ENCODE results near the gene DGLUCY.
"Not testable (repeated sequence)": the region's sequence is repeated elsewhere in the genome, so short reads cannot be mapped to it uniquely, and the experiment has no call there.

The DGLUCY gene

DNA sequence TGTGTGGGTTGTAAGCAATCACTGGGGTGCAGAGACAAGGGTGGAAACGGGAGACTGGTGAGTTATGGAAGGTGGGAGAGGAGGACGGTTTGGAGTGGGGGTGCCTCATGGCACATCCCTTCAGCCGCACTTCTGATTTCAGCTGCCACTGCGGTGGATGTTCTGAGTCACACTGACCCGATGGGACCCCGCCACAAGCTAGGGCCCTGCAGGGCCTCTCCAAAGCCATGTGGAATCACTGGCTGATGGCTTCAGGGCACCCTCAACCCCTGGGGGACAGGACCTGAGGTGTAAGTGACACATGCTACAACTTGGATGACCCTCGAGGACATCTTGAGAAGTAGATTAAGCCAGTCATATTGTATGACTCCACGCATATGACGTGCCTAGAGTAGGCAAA lies 77.0 kb downstream of the DGLUCY start:
- Histone ChIP-seq H3K27ac (no peak overlapping the region), H3K4me3 (no peak overlapping the region)

DNA sequence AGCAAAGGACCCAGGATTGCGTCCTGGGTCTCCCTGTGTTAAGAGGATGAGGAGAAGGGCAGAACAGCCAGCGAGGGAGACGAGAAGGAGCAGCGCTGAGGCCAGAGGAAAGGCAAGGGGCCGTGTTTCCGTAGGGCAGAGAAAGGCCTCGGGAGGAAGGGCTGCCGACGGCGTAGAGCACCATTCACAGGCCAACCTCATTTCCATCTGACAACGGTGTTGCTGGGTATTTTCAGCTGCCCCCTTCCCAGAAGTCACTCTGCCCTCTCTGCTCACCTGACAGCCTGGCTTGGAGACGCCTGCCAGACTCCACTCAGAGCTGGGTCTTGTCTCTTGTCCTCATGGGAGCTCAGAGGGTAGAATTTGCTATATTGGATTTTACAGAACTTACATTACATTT lies 79.2 kb downstream of the DGLUCY start:
- Histone ChIP-seq H3K4me3 (no peak overlapping the region), H3K27ac (no peak overlapping the region)

DNA sequence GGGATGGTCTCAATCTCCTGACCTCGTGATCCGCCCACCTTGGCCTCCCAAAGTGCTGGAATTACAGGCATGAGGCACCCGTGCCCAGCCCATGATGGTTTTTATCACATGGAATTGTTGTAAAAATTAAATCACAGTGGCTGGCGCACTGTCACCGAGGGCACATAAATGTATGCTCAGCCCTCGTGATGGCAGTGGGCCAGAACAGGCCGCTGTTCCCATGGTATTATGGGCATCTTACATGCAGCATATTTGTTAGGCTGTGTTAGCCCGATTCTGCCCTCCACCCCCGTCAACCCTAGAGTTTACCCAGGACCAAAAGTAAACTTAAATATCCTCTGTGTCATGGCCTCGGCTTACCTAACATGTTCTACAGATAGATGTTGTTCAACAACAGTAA lies 82.0 kb downstream of the DGLUCY start:
- Histone ChIP-seq H3K4me3 (no peak overlapping the region), H3K27ac (no peak overlapping the region)

DNA sequence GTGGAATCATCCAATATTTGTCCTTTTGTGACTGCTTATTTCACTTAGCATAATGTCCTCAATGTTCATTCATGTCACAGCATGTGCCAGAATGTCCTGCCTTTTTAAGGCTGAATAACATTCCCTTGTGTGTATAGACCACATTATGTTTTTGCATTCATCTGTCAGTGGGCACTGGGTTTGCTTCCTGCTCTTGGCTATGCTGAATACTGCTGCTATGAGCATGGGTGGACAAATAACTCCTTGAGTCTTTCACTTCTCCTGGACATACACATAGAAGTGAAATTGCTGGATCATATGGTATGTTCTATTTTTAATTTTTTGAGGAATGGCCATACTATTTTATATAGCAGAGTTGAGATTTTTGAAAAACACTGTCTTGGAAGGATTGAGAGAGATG lies 83.8 kb downstream of the DGLUCY start:
- no peak overlapping the region for H3K27ac ChIP-seq
- no peak overlapping the region for H3K4me3 ChIP-seq

DNA sequence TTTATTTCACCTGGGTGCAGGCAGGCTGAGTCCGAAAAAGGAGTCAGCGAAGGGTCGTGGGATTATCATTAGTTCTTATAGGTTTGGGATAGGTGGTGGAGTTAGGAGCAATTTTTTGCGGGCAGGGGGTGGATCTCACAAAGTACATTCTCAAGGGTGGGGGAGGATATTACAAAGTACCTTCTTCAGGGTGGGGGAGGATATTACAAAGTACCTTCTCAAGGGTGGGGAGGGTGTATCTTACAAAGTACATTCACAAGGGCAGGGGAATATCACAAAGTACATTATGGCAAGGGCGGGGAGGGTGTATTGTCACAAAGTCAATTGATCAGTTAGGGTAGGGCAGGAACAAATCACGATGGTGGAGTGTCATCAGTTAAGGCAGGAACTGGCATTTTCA lies 86.9 kb downstream of the DGLUCY start:
- H3K27ac ChIP-seq, result peak overlapping the region in 5 of 21 experiments; percentile 45 to 83 (median 63)
- not testable (repeated sequence) for H3K4me3 ChIP-seq

DNA sequence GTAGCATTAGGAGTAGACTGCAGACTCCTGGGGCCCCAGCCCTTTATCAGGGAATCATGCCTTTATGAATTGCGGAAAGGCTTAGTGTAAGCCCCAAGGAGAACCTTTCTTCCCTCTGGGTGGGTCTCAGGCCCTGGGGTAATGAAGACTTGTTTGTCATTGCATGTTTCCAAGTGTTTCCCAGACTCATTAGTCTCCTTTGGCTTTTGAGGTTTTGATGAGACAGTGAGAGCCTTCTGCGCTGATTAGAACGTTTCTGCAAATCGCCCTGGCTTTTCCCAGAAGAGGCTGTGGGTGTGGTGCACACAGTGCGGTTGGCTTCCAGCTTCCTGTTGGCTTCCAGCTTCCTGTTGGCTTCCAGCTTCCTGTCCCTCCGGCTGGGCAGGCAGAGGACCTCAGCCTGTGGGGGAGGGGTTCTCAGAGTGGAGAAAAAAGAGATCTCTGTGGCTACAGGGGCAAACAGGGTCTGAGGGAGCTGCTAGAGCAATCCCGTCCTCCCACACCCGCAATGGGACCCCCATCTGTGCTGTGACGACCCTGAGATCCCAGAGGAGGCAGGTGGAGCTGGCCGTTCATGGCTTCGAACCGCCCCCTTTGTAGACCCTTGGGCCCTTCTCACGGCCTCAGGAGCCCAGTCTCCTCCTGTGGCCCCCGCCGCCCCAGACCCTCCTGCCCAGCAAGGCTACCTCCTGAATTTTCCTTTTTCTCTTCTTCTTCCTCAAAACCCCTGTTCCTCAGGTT lies 88.5 kb downstream of the DGLUCY start:
- Histone ChIP-seq H3K4me3 (no peak overlapping the region), H3K27ac (peak overlapping the region in 19 of 21 experiments; percentile 30 to 83 (median 65))

DNA sequence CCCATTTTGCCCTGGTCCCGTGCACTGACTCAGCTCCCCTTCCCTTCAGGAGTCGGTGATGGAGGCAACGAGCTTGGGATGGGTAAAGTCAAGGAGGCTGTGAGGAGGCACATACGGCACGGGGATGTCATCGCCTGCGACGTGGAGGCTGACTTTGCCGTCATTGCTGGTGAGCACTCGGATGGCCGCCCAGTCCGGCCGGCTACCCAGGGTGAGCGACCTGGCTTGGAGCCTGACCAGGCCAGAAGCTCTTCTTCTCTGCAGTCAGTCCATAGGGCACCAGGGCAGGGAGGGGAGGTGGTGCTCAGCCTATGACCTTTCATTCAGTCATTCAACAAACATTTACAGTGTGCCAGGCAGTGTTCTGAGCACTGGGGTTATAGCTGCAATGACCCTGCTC lies 90.8 kb downstream of the DGLUCY start:
- H3K4me3 ChIP-seq, result no peak overlapping the region

DNA sequence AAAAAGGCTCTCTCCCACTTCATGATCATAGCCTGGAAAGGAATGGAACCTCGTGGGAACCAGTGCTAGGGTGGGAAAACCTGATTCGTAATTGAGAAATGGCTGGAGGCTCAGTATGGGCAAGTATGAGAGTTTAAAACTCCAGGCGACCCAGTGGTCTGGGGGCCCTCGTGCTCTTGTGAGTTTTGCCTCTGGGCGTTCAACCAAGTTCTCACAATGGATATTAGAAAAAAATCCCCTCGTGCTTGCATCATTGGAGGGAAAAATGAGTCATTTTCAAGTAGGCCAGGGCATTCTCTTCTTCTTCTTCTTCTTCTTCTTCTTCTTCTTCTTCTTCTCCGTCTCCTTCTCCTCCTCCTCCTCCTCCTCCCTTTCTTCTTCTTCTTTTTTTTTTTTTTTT lies 91.6 kb downstream of the DGLUCY start:
- Histone ChIP-seq H3K27ac (peak overlapping the region in 5 of 21 experiments; percentile 7 to 66 (median 48)), H3K4me3 (no peak overlapping the region)

More for the DNA sequence above, 90.8 kb downstream of the DGLUCY start:
- peak overlapping the region in 4 of 21 experiments; percentile 7 to 66 (median 12) for H3K27ac ChIP-seq

DNA sequence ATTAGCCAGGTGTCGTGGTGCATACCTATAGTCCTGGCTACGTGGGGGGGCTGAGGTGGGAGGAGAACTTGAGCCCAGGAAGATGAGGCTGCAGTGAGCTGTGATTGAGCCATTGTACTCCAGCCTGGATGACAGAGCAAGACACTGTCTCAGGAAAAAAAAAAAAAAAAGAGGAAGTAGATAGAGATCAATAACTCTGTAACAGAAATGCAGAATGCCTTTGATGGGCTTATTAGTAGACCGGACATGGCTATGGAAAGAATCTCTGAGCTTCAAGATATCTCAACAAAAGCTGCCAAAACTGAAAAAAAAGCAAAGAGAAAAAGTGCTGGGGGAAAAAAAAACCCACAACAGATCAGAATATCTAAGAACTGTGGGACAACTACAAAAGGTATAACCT lies 93.1 kb downstream of the DGLUCY start:
- H3K4me3 ChIP-seq, result no peak overlapping the region
- peak overlapping the region in 2 of 21 experiments; percentile 22 to 26 for H3K27ac ChIP-seq

DNA sequence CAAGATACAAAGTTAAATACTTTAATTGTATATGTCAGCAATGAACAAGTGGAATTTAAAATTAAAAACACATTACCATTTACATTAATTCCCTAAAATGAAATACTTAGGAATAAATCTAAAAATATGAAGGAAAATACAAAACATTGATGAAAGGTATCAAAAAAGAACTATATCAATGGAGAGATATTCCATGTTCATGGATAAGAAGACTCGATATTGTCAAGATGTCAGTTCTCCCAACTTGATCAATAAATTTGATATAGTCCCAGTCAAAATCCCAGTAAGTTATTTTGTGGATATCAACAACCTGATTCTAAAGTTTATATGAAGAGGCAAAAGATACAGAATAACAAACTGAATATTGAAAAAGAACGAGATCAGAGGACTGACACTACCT lies 97.1 kb downstream of the DGLUCY start:
- H3K4me3 ChIP-seq, result no peak overlapping the region
- H3K27ac ChIP-seq, result no peak overlapping the region

DNA sequence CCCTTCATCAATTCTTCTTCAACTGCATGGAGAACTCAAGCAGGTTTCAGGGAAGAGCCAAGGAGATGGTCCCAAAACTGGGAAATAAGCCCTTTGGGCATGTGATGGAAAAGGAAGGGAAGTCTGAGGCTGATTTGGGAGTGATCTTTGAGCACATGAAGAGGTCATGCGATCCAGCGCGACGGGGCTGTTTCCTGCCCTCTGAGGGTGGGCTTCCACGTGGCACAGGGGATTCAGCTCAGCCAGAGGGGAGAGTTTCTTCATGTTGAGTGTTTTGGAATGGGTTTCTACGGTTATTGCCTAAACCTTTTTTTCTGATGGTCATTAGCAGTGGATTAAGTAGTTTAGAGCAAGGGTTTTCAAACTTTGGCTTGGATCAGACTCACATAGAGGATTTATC lies 100.4 kb downstream of the DGLUCY start:
- H3K4me3 ChIP-seq, result no peak overlapping the region
- H3K27ac ChIP-seq, result peak overlapping the region in 1 of 21 experiments; percentile 14

DNA sequence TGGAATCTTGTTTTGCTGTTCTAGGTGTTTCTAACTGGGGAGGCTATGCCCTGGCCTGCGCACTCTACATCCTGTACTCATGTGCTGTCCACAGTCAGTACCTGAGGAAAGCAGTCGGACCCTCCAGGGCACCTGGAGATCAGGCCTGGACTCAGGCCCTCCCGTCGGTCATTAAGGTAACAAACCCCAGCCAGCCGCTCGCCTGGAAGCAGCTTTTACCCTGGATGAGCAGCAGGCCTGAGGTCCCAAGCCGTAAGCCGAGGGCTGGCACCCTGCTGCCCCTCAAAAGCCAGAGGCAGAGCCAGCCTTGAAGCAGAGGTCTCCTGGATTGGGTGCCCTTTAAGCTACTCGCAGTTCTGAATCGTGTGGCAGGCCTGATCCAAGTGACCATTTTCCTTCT lies 101.5 kb downstream of the DGLUCY start:
- H3K4me3 ChIP-seq, result no peak overlapping the region
- no peak overlapping the region for H3K27ac ChIP-seq

DNA sequence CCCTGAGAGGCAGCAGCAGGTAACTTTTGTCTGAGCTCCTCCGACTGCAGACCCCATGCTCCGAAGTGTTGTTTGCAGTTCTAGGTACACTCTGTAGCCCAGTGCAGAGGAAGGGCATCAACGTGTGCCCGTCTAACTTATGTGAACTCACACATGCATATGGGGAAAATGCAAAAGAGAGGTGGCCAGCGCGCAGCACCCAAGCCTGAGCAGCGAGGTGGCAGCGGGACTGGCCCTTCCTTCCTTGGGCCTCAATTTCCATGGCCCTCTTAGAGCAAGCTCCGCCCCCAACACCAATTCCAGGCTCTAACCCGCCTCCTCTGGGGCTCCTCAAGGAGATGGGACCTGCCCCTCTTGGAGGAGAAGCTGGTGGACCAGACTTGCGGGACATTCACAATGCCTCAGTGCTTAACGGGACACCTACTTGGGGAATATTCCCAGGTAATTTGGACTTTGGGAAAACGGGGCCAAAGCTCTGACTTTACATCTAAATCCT lies 102.9 kb downstream of the DGLUCY start:
- peak overlapping the region in 1 of 21 experiments; percentile 84 for H3K27ac ChIP-seq
- no peak overlapping the region for H3K4me3 ChIP-seq

DNA sequence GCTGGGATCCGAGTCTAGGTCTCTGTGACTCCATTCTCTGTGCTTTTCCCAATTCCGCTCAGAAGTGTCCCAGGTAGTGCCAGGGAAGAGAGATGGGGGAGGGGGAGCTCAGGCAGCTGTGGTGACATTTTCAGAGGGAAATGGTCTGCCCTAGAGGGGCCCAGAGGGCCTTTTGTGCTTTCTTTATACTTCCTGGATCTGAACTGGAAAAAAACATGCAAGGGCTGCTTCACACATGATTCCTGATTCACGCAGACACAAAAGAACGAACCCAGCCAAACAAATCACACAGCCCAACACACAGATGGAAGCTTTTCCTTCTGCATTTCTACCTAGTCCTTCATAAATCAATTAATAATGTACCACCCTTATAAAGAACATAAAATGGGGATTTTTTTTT lies 104.1 kb downstream of the DGLUCY start:
- H3K27ac ChIP-seq, result peak overlapping the region in 12 of 21 experiments; percentile 8 to 87 (median 71)
- no peak overlapping the region for H3K4me3 ChIP-seq

DNA sequence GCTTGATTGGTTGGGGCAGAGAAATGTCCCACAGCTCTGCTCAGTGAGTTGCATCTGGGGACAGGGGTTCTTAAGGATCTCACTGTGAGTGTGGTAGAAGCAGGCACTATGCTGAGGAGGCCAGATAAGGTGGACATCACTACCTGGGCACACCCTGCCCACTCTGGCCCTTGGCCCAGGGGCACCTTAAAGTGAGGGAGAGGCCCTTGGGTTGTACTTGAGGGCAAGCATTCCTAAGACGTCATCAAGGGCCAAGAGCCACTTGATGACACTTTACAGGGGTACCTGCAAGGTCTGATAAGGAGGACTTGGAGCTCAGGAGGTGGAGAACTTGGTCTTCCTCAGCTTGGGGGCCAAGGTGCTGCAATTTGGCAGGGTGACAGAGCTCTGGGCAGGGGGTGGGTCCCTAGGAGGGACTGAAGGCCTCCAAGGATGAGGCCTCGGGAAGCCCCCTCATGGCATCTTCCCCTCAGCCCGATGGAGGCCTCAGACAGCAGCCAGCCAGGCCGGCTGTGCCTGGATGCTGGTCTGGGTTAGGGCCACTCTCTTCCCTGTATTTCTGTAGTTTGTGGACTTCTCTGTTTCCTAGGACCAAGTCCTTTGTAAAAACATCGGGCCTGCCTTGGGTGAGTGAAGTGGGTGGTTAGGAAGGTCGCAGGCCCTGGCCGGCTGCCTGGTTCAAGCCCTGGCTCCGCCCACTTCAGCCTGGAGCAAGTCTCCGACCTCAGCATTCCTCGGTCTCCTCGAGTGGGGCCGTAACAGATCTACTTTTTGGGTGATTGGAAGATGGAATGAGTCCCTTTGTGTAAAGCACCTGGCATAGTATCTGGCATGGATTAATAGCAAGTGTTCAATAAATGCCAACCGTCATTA lies 105.9 kb downstream of the DGLUCY start:
- H3K27ac ChIP-seq, result peak overlapping the region in 20 of 21 experiments; percentile 39 to 87 (median 76)
- no peak overlapping the region for H3K4me3 ChIP-seq

DNA sequence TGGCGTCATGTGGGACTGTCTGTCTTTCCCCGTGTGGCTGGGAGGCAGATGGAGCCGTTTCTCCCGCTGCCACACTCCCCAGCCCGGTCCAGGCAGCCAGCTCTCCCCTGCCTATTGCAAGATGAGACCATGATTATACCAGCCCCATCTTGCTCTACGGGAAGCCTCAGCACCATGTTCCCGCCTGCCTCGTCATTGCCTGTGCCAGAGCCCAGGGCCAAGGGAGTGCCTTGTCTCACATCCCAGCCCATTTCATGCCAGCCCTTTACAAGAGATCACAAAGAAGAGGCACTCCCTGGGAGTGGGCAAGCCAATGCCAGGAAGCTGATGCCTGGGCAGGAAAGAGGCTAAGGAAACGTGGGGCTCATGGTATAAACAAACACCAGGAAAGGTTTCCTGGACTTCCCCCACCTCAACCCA lies 106.7 kb downstream of the DGLUCY start:
- no peak overlapping the region for H3K4me3 ChIP-seq
- H3K27ac ChIP-seq, result peak overlapping the region in 20 of 21 experiments; percentile 14 to 87 (median 76)

DNA sequence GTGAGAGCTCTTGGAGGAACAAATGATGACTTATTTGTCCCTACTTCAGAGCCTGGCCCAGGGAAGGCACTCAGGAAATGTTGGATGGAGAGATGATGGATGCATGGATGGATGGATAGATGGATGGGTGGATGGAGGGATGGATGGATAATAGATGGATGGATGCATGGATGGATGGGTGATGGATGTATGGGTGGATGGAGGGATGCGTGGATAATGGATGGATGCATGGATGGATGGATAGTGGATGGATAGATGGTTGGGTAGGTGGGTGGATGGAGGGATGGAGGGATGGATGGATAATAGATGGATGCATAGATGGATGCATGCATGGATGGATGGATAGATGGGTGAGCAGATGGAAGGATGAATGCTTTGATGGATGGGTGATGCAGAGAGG lies 107.4 kb downstream of the DGLUCY start:
- peak overlapping the region in 19 of 21 experiments; percentile 14 to 87 (median 69) for H3K27ac ChIP-seq

DNA sequence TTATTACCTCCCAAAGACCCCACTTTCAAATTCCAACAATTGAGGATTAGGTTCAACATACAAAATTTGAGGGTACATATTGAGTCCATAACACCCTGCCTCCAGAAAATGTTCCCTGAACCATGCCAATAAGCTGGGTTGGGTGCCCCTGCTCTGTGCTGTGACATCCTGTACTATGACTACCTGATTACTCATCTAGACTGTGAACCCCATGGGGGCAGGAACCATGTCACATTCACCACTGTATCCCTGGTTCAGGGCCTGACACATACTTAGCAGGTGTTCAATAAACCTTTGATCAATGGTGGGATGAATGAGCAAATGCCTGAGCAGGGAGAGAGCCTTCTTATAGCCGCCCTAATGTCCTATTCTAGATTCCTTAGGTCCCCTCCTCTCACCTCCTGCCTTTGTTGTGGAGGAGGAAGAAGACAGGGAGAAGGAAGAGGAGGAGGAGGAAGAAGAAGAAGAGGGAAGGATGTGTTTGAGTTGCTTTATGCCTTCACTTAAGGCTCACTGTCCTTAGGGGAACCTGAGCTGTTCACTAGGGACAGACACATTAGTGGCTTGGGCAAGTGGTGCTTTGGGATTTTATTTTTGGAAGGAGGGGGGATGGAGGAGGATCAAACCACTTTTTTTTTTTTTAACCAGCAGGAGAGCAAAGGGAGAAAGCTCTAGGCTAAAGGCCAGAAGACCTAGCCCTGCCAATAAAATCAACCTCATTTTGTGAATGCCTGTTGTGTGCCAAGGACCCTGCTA lies 109.3 kb downstream of the DGLUCY start:
- Histone ChIP-seq H3K27ac (peak overlapping the region in 12 of 21 experiments; percentile 3 to 76 (median 64)), H3K4me3 (no peak overlapping the region)

More for the DNA sequence above, 107.4 kb downstream of the DGLUCY start:
- no peak overlapping the region for H3K4me3 ChIP-seq

DNA sequence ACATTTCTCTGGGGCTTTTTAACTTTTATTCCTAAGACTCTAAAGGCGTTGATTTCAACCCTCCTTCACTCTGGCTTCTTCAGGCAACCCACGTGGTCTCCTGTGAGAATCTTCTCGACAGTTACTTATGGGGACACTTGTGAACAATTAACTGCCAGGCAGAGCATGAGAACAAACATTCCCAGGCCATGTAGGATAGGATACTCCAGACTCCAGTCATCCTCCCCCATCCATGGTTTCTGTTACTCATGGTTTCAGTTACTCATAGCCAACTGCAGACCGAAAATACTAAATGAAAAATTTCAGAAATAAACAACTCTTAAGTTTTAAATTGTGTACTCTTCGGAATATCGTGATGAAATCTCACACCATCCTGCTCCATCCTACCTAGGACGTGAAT lies 111.2 kb downstream of the DGLUCY start:
- H3K27ac ChIP-seq, result peak overlapping the region in 4 of 21 experiments; percentile 7 to 94 (median 62)
- no peak overlapping the region for H3K4me3 ChIP-seq

DNA sequence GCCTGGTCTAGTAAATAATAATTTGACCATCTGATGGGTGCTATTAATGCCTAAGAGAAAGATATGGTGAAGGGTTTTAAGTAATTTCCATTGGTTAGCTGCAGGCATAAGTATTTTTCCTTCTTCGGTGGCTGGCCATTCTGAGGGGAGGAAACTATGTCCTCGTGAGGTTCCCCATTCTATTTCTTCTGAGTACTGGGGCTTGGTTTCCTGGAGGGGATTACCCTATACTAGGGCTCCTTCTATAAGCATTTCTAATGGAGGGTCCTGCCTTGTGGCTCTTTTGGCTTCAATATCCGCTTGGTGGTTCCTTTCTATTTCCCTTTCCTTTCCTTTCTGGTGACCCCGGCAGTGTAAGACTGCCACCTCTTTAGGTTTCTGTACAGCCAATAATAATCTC lies 112.5 kb downstream of the DGLUCY start:
- peak overlapping the region in 12 of 21 experiments; percentile 4 to 94 (median 59) for H3K27ac ChIP-seq
- not testable (repeated sequence) for H3K4me3 ChIP-seq
